Cardiac fibroblast (primary cell): Measurements from ENCODE around the gene SNORC.
"Not testable (repeated sequence)": the region's sequence is repeated elsewhere in the genome, so short reads cannot be mapped to it uniquely, and the experiment has no call there.

Experiments
- DNase-seq, 2 donors: peaks; one replicate each; pipeline versions ENCODE4 v3.0.0 to v3.0.0-alpha.2; 2010; ENCODE audit warnings: low read depth in 2 of 2
- H3K4me3 ChIP-seq, 2 donors: replicated peaks in 1 of 2; 1 replicate in 1 of 2; 2 replicates in 1 of 2; pipeline ENCODE4 v1.5.1; 2011; ENCODE audit warnings: low read depth in 2 of 2, low read length in 2 of 2, mild to moderate bottlenecking in 2 of 2, moderate library complexity in 1 of 2
- CTCF ChIP-seq: IDR thresholded peaks from one replicate; pipeline ENCODE4 v1.5.1; 2011; ENCODE audit warnings: low read depth, mild to moderate bottlenecking, low read length, inconsistent platforms

The SNORC gene

GRCh38 chr2:232901736-232902578 is 31.9 kb downstream of the SNORC start:
- no peak for TF ChIP-seq CTCF
- no peak overlapping the region for H3K4me3 ChIP-seq
- peak; percentile 87 to 92 for DNase-seq

- TF ChIP-seq CTCF: no peak
- no peak overlapping the region for H3K4me3 ChIP-seq
- no peak for DNase-seq
Observed at GRCh38 chr2:232903989-232904388, 33.9 kb downstream of the SNORC start.

- DNase-seq, H3K4me3 ChIP-seq: not testable (repeated sequence)
Observed at GRCh38 chr2:232906867-232907717, 37.0 kb downstream of the SNORC start.

GRCh38 chr2:232907718-232908085 is 37.6 kb downstream of the SNORC start:
- not testable (repeated sequence) for H3K4me3 ChIP-seq, DNase-seq

- DNase-seq: no peak
Observed at GRCh38 chr2:232908695-232909094, 38.6 kb downstream of the SNORC start.

GRCh38 chr2:232910376-232910775 is 40.3 kb downstream of the SNORC start:
- TF ChIP-seq CTCF: no peak

More at GRCh38 chr2:232908695-232909094, 38.6 kb downstream of the SNORC start:
- no peak for TF ChIP-seq CTCF
- no peak overlapping the region for H3K4me3 ChIP-seq

GRCh38 chr2:232911712-232912277 is 41.7 kb downstream of the SNORC start:
- DNase-seq: no peak
- H3K4me3 ChIP-seq: no peak overlapping the region
- TF ChIP-seq CTCF: no peak

More at GRCh38 chr2:232910376-232910775, 40.3 kb downstream of the SNORC start:
- no peak for DNase-seq
- H3K4me3 ChIP-seq: no peak overlapping the region
